Cortex of kidney (tissue), 1 donor: Measurements from ENCODE around the gene ETFA.
"Not testable (repeated sequence)": the region's sequence is repeated elsewhere in the genome, so short reads cannot be mapped to it uniquely, and the experiment has no call there.

ENCODE experiments used
- DNase-seq: peaks from one replicate; lab custom pipeline; 2025; lab: John Stamatoyannopoulos, UW

Gene ETFA

GRCh38 chr15:76324066-76324465 is 12.8 kb upstream of the ETFA start:
- DNase-seq: no peak

- no peak for DNase-seq
Observed at GRCh38 chr15:76321602-76322001, 10.3 kb upstream of the ETFA start.

GRCh38 chr15:76321171-76321570 is 9.9 kb upstream of the ETFA start:
- no peak for DNase-seq

DNA sequence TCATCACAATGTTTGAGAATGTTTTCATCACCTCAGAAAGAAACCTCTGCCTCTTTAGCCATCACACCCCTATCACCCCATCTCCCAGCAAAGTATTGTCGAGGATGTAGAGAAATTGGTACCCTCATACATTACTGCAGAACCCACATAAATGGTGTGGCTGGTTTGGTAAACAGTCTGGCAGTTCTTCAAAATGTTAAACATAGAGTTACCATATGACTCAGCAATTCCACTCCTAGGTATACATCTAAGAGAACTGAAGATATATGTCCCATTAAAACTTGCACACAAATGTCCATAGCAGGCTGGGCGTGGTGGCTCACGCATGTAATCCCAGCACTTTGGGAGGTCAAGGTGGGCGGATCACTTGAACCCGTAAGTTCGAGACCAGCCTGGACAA is 8.7 kb upstream of the ETFA start:
- no peak for DNase-seq

GRCh38 chr15:76313731-76314130 is 2.5 kb upstream of the ETFA start:
- DNase-seq: no peak

GRCh38 chr15:76313175-76313567 is 1.9 kb upstream of the ETFA start:
- not testable (repeated sequence) for DNase-seq

- DNase-seq: no peak
Observed at GRCh38 chr15:76312540-76313174, 1.4 kb upstream of the ETFA start.

DNA sequence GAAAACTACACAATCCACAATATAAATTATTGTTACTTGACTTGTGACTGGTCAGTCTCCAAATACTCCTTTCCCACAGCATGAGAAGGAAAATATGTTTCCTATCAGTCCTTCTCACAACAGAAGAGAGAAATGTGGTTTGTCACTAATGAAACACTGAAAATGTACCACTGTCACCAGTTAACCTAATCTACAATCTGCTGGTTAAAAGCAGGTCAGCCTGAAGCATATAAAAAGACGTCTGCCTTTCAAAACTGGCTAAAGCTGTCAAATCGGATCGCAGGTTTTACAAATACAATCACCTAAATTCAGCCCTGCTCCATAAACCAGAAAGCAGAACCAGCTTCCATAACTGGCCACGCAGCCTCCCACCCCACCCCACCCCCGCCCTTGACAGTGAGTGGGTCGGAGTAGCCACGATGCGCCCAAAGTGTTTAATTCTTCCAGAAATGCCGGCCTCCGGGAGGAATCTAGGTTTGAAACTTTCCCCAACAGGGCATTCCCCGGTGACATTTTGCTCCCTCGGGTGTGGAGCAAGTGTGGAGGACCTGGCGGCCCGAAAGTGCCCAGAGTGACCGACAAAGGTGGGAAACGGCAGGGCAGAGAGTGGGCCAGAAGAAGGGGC is 682 bp downstream of the ETFA start:
- no peak for DNase-seq

- no peak for DNase-seq
Observed at GRCh38 chr15:76309601-76310330, 1.5 kb downstream of the ETFA start.

GRCh38 chr15:76303909-76304308 is 7.4 kb downstream of the ETFA start:
- no peak for DNase-seq

- no peak for DNase-seq
Observed at GRCh38 chr15:76299786-76300185, 11.5 kb downstream of the ETFA start.

DNA sequence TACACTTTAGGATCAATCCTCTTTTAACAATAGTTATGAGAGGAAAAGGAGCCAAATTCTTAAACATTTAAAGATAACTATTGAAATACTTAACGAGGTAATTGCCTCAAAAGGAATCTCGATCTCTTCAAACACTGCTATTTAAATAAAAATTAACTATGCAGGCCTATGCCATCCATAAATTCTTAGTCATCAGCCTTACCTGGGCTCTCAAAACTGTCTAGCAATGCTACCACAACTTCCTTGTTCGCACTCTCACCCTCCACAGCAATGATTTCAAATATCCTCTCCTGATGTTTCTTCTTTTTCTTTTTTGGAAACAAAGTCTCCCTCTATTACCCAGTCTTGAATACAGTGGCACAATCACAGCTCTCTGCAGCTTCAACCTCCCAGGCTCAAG is 12.3 kb downstream of the ETFA start:
- no peak for DNase-seq

DNA sequence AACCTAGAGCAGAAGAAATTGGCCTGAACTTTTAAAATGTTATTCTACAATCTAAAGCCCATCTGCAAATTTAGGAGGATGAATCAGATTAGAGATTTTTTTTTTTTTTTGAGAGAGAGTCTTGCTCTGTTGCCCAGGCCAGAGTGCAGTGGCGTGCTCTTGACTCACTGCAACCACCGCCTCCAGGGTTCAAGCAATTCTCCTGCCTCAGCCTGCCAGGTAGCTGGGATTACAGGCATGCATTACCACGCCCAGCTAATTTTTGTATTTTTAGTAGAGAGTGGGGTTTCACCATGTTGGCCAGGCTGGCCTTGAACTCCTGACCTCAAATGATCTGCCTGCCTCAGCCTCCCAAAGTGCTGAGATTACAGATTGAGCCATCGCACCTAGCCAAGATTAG is 13.3 kb downstream of the ETFA start:
- not testable (repeated sequence) for DNase-seq

GRCh38 chr15:76296849-76297248 is 14.4 kb downstream of the ETFA start:
- no peak for DNase-seq

DNA sequence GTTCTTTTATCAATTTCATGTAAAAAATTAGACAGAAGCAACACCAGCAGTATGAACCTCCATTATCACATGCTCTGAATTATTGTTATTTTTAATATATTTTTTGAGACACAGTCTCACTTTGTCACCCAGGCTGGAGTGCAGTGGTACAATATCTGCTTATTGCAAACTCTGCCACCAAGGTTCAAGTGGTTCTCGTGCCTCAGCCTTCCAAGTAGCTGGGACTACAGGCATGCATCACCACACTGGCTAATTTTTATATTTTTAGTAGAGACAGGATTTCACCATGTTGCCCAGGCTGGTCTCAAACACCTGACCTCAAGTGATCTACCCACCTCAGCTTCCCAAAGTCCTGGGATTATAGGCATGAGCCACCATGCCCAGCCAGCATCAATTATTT is 16.8 kb downstream of the ETFA start:
- not testable (repeated sequence) for DNase-seq

DNA sequence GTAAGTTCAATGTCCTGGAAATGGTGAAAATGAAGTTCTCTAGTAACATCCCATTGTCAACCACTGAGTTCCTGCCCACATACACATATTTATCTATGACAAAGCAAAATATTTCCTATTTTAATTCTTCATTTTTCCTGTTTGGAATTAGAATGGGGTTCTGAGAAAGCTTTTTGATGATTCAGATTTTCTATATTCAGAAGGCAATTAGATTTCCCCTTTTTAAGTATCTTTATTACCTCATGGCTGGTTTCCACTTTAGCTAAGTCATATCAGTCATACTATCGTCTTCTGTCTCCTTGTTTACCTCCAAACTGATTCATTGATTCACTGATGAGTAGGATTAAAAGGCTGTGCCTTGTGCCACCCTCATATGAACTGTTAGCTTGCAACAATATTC is 17.9 kb downstream of the ETFA start:
- DNase-seq: no peak

GRCh38 chr15:76289582-76289981 is 21.7 kb downstream of the ETFA start:
- no peak for DNase-seq

GRCh38 chr15:76286271-76286879 is 24.9 kb downstream of the ETFA start:
- no peak for DNase-seq

GRCh38 chr15:76285241-76285825 is 25.9 kb downstream of the ETFA start:
- DNase-seq: no peak

- no peak for DNase-seq
Observed at GRCh38 chr15:76282465-76282864, 28.8 kb downstream of the ETFA start.

- DNase-seq: no peak
Observed at GRCh38 chr15:76278651-76279050, 32.6 kb downstream of the ETFA start.

GRCh38 chr15:76274821-76275220 is 36.4 kb downstream of the ETFA start:
- DNase-seq: no peak

GRCh38 chr15:76274226-76274625 is 37.0 kb downstream of the ETFA start:
- DNase-seq: no peak
